ENCODE data around the gene GALNT2.

GALNT2 gene

GRCh38 chr1:230208619-230209261 is 141.7 kb downstream of the GALNT2 start:
- DNase-seq (ENCODE audit: low read depth, low spot score): no peak

GRCh38 chr1:230210326-230210980 is 143.4 kb downstream of the GALNT2 start:
- no peak for DNase-seq (ENCODE audit: low read depth, low spot score)

- DNase-seq (ENCODE audit: low read depth, low spot score): no peak
Measured at GRCh38 chr1:230210981-230211336, 143.9 kb downstream of the GALNT2 start.

- no peak for DNase-seq (ENCODE audit: low read depth, low spot score)
Measured at GRCh38 chr1:230211436-230212145, 144.6 kb downstream of the GALNT2 start.

GRCh38 chr1:230212405-230212936 is 145.4 kb downstream of the GALNT2 start:
- no peak for DNase-seq (ENCODE audit: low read depth, low spot score)

GRCh38 chr1:230215031-230215430 is 148.0 kb downstream of the GALNT2 start:
- no peak for DNase-seq (ENCODE audit: low read depth, low spot score)

- no peak for DNase-seq (ENCODE audit: low read depth, low spot score)
Measured at GRCh38 chr1:230215529-230215928, 148.5 kb downstream of the GALNT2 start.

- no peak for DNase-seq (ENCODE audit: low read depth, low spot score)
Measured at GRCh38 chr1:230216896-230217295, 149.9 kb downstream of the GALNT2 start.

GRCh38 chr1:230218667-230219066 is 151.6 kb downstream of the GALNT2 start:
- DNase-seq (ENCODE audit: low read depth, low spot score): no peak

GRCh38 chr1:230219174-230220067 is 152.4 kb downstream of the GALNT2 start:
- DNase-seq (ENCODE audit: low read depth, low spot score): no peak

- no peak for DNase-seq (ENCODE audit: low read depth, low spot score)
Measured at GRCh38 chr1:230220478-230220877, 153.4 kb downstream of the GALNT2 start.

GRCh38 chr1:230220907-230221306 is 153.9 kb downstream of the GALNT2 start:
- DNase-seq (ENCODE audit: low read depth, low spot score): no peak

- DNase-seq (ENCODE audit: low read depth, low spot score): no peak
Measured at GRCh38 chr1:230222678-230223077, 155.6 kb downstream of the GALNT2 start.

GRCh38 chr1:230224101-230224960 is 157.3 kb downstream of the GALNT2 start:
- DNase-seq (ENCODE audit: low read depth, low spot score): no peak

- no peak for DNase-seq (ENCODE audit: low read depth, low spot score)
Measured at GRCh38 chr1:230226007-230226800, 159.2 kb downstream of the GALNT2 start.

GRCh38 chr1:230226814-230227213 is 159.8 kb downstream of the GALNT2 start:
- no peak for DNase-seq (ENCODE audit: low read depth, low spot score)

- no peak for DNase-seq (ENCODE audit: low read depth, low spot score)
Measured at GRCh38 chr1:230228236-230228897, 161.3 kb downstream of the GALNT2 start.

- DNase-seq (ENCODE audit: low read depth, low spot score): no peak
Measured at GRCh38 chr1:230230273-230230672, 163.2 kb downstream of the GALNT2 start.
